Measurements from ENCODE around the gene VAX1.
A peak's percentile ranks its signal among the peaks of the same experiment; 100 is the strongest.
"Not testable (repeated sequence)": the region's sequence is repeated elsewhere in the genome, so short reads cannot be mapped to it uniquely, and the experiment has no call there.

VAX1 gene, protein sequence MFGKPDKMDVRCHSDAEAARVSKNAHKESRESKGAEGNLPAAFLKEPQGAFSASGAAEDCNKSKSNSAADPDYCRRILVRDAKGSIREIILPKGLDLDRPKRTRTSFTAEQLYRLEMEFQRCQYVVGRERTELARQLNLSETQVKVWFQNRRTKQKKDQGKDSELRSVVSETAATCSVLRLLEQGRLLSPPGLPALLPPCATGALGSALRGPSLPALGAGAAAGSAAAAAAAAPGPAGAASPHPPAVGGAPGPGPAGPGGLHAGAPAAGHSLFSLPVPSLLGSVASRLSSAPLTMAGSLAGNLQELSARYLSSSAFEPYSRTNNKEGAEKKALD

DNA sequence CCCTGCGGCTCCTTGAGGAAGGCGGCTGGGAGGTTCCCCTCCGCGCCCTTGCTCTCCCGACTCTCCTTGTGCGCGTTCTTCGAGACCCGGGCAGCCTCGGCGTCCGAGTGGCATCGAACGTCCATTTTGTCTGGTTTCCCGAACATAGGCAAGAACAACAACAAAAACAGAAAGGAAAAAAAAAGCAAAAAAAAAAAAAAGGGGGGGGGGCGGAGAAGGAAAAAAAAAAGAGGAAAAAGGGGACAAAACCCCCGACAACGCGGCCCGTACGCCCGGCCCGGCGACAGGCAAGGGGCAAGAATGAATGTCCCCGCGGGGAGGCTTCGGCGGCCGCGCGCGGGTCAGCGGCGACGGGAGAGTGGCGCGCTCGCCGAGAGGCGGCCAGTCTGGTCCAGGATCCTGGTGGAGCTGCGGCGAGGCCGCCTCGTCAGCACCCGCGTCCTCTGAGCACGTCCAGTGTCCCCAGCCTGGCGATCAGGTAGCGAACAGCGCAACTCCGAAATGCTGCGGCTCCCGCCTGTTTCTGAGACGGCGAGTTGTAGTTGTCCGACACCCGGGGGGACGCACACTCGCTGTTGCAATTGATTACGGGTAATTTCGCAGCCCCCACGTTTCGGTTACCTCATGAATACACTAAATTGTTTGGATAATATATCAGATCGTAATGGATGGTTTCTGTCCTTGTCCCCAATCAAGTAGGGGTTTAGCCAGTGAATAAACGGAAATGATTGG lies at the start of gene VAX1:
Gene VAX1, minus strand, starts transcription at position 360 of the 732 bp plus-strand sequence. Its CDS starts 214 bp downstream, at position 146.
- no peak for DNase-seq

DNA sequence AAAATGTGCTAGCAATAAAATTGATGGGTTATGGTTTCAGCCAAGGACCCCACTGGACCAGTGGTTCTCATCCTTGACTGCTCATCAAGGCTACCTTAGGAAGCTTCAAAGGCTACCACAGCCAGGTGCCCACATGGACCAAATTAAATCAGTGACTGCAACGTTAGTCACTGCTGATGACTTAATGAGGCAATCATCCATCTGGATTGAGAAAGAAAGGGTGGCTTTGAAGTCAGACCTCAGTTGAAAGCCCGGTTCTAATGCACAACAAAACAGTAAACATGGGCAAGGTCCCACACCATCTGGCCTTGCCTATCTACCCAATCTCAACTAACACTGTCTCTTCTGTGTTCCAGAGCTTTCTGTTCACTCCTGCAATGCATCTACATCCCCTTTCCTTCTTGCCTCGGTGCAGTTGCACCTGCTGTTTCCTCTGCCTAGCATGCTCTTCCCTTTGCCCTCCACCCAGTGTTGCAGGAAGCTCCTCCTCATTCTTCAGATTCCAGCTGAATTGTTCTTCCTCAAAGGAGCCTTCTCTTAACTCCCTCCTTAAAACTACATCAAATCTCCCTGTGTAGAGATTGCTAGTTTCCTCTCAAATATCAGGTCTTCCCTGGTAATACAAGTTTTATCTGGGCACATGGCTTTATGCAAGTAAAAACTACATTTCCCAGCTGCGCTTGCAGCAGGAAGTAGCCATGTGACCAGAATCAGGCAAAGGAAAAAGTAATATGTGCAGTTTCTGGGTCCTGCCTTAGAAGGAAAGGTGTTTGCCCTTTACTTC lies 49.0 kb upstream of the VAX1 start:
- no peak for DNase-seq

DNA sequence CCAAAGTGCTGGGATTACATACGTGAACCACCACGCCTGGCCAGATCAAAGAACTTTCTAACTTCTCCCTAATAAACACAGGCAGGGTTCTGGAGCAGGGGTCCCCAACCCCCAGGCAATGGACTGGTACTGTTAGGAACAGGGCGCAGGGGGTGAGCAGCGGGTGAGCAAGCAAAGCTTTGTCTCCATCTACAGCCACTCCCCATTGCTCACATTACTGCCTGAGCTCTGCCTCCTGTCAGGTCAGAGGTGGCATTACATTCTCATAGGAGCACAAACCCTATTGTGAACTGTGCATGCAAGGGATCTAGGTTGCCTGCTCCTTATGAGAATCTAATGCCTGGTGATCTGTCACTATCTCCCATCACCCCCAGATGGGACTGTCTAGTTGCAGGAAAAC lies 47.7 kb upstream of the VAX1 start:
- DNase-seq = not testable (repeated sequence)

DNA sequence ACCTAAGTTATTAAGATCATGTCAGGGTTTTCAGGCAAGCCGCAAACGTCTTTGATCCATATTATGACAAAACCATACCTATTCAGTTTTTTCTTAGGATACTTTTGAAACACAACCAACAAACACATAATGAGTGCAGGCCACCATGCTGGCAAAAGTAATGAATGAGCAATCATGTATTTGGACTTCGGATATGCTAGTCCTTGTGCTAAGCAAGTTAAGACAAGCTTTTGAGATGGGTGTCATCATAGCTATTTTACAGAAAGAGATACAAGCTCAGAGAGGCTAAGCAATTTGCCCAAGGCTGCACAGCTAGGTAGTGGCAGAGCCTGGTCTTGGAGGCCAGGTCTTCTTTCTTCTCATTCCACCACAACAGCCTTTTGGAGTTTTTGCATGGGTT lies 46.8 kb upstream of the VAX1 start:
- DNase-seq = no peak

DNA sequence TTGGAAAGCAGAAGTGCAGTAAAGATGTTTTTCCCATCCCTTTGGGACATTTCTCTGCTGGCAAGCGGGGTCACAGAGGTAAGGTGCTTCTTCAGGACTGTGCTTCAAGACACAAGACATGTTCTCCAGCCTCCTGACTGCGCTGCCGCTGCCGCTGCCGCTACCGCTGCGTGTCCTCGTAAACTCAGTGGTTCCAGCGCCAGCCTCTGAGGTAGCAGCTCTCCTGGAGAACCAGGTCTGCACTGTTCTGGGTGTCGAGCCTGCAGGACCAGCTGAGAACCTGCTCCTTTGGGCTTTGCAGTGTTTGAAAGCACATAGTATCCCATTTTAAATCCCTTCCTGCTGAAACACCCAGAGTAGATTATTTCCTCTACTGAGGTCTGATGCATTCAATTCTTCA lies 46.2 kb upstream of the VAX1 start:
- DNase-seq = no peak

DNA sequence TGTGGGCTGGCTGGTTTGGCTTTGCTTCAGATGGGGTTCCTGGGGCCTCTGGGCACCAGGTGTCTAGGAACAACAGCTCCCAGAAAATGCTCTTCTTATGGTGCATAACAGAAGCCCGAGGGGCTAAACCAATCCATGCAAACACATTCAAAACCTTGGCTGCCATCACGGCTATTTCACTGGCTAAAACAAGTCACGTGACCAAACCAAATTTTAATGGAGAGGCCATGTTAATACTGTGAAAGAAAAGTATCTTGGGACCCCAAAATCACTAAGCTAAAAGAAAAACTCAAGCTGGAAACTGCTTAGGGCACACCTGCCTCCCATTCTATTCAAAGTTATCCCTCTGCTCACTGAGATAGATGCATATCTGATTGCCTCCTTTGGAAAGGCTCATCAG lies 40.1 kb upstream of the VAX1 start:
- no peak for DNase-seq

DNA sequence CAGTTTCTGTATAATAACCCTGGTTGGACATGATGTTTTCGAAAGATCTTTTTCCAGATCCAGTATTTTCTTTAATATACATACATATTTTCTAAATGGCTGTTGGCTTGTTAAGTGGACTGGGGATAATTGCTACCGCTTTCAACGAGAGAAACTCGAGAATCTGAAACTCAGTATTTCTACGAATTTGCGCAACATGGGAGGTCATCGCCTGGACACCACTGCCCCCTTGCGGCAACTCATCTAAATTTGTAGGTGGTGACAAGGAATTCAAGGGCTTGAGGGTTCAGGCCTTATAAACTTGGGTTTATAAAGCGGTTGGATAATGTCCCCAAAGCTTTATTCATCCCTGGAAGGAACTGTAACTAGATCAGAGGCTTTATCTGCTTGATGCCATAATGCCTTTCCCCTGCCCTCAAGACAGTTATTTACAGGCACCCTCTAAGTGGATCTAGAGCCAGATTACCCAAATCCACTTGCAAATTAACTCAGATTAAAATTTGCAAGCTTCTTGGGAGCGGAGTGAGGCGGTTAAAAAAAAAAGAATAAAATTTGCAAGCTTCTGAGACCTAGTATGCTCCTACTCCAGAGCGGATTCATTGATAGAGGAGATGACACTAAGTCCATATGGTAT lies 37.9 kb upstream of the VAX1 start:
- peak; percentile 73 for DNase-seq

DNA sequence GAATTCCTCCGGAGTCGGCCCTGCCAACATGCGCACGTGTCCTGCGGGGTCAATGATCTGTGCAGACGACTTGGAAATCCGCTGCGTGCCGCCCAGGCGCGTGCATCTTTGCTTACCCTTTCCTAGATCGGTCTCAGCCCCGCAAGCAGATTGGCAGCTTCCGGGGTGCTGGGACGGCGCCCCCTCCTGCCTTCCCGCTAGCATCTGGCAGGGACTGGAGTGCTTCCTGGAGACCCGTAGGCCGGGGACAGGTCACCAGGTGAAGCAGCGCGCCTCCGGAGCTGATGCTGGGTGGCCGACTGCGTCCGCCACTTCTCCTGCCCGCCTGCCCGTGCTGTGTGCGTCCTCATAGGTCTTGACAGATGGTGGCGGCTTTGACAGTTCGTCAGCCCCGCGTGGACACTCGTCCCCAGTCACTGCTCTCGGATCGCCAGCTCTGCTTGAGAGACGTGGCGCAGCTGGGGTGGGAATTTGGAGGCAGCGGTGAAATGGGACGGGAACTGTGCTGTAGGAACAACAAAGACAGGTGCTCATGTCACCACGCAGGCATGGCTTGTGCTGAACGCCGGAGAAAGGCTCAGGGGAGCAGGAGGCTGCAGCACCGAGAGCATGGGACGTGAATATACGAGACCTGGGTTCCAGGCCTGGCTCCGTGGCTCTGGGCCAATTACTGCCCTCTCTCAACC lies 37.3 kb upstream of the VAX1 start:
- no peak for DNase-seq

DNA sequence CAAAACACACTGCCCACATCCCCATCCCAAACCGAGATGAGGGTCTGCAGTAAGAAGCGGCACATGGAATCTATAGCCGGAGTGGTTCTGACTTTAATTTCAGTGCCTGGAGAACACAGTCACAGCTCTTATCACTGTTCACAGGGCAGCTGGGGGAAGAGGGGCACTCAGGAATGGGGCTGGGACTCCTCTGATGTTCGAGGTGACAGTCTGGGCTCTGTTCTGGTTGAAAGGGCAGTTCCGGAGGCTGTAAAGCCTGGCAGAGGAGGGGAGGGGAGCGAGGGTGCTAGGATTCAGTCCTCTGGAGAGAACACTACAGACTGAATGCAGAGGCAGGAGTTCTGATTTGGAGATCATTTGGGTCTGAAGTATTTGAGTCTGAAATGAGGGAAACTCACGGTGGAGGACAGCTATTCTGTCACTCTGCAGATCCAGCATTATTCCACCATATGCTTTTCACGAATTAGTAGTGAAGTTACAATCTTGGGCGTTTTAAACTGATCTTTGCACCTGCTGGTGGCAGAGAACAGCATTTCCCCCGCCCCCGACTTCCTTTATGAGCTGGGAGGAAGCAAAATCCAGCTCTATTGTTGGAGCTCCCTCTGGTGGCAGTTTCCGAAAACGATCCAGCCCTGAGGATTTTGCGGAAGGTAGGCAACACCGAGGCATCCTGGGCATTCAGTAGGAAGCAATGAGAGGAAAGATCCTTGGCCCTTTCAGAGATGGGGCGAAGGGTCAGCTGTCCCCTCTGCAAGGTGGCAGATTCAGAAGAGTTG lies 36.6 kb upstream of the VAX1 start:
- DNase-seq = peak; percentile 86

DNA sequence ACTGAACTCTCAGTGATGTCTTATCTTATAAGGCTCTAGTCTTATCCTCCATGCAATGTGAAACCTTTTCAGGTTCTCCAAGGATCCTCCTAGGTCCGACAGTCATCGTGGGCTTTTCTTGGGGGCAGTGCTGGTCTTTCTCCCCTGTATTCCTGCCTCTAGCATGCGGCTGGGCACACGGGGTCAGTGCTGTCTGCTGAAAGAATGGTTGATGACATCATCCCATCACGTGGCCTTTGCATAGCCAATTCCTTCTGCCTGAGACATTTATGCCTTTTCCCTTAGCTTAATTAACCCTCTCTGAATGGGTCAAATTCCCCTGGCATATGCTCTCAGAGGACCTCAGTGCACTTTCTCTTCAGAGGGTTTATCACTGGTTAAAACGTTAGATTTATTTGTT lies 32.2 kb upstream of the VAX1 start:
- DNase-seq = no peak

DNA sequence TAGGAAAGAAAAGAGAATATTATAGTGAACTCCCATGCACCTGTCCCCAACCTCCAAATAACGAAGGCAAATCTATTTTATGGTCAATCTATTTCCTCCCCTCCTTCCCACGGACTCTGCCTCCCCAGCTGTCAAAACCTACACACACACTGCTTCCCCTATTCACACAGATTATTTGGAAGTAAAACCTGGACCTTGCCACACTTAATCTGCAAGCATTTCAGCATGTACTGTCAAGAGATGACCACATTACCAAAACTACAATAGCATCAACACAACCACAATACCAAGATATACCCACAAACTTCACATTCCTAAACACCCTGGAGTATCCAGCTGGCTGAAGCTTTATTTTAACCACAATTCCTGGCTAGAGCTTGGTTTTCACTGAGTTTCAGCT lies 31.4 kb upstream of the VAX1 start:
- no peak for DNase-seq

DNA sequence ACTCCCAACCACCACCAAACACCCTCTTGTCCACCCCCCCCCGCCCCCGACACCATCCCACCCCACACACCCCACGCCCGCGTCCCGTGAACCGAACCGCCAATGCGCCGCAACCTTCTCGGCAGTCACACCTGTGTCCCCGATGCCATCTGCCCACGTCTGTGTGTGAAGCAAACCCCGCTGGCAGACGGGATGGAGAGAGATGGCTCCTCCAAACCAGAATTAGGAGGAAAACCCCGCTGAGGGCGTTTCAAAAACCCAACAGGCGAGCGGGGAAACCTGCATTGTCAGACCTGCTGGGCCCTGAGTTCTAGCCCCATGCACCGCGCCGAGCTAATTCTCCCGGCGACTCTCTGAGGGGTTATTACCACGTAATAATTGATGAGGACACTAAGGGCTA lies 30.7 kb upstream of the VAX1 start:
- no peak for DNase-seq

DNA sequence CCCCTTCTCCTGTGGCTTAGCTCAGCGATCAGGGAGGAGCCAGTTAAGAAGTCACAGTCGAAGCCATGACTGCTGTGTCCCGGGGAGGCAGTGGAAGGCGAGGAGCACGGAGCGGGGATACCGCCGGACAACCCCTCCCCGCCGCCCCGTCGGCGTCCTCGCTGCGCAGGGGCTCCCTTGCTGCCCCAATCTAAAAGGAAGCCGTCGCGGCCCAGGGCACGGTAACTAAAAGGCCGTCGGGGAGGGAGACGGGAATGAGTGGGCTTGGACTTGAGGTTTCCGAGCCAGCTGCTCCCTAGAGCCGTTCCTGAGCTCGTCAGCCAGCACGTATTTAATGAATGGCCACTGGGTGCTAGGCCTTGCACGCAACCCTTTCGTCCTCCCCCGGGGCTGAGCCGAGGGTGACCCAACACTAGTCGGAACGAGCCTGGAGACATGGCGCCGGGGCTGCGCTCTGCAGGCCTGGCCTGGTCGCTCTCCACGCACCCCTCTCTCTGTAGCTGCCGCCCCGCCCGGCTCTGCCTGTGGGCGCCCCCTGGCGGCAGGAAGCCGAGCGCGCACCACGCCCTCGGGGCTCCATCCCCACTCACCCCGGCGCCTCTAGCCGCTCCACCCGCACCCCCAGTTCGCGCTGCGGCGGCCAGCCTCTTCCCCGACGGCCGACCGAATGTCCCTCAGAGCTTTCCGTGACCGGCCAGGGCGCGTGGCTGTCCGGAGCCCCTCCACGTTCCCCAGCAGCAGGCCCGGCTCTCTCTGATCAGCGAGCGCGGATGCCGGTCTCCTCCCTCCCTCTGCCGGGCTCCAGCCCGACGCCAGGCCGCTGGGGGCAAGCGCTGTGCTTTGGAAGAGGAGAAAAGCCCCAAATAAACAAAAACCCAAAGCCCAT lies 30.0 kb upstream of the VAX1 start:
- peak; percentile 60 for DNase-seq

DNA sequence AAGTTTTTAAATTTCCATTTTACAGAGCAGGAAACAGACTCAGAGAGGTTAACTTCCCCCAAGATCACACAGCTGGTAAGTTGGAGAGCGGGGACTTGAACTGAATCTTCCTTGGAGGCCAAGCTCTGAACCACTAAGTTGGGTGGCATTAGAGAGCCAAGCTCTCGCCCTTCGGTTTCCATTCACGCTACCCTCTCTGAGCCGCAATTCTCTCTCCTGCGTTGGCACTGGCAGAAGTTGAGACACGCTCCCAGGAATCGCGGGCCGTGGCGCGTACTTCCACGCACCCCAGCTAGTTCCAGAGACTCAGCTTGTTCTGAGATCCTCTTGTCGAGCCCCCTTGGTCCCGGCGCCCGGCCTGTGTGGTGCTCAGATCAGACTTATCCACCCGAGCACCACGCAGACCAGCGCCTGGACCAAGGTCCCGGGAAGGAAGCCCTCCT lies 29.3 kb upstream of the VAX1 start:
- DNase-seq = no peak

DNA sequence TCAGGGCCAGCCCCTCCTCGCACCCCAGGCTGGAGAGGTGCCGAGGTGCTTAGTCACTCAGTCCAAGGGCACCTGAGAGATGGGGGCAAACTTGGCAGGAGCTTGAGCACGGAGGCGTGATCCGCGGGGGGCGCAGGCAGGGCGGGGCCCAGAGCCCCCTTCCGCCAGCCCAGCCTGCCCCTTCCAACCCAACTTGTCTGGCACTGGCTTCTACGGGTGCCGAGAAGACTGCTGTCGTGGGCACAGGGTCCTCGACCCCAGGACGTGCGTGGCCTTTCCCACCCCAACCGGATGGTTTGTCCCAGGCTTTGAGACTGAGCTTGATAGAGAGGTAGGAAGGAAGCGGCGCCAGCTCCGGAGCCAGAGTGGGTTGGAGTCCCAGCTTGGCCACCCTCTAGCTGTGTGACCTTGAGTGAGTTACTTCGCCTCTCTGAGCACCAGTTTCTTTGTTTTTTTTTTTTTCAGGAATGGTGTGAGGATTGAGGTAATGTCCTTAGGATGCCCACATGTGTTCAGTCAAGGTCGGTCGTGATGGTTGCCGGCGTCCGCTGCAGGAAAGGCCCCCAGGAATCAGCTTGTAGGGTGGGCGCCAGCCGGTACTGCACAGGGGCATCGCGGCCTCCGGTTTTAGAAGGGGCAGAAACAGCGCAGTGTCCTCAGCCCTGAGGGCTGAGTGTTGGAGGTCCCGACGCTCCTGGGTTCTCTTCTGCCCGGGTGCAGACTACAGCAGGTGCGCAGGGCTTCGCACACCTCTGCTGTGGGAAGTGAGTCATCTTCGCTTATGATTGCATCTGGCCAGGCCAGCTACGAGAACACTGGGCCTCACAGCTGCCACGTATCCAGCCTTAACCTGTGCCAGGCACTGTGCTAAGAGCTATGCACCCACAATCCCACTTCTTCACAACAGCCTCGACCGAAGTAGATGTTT lies 28.6 kb upstream of the VAX1 start:
- DNase-seq = no peak

DNA sequence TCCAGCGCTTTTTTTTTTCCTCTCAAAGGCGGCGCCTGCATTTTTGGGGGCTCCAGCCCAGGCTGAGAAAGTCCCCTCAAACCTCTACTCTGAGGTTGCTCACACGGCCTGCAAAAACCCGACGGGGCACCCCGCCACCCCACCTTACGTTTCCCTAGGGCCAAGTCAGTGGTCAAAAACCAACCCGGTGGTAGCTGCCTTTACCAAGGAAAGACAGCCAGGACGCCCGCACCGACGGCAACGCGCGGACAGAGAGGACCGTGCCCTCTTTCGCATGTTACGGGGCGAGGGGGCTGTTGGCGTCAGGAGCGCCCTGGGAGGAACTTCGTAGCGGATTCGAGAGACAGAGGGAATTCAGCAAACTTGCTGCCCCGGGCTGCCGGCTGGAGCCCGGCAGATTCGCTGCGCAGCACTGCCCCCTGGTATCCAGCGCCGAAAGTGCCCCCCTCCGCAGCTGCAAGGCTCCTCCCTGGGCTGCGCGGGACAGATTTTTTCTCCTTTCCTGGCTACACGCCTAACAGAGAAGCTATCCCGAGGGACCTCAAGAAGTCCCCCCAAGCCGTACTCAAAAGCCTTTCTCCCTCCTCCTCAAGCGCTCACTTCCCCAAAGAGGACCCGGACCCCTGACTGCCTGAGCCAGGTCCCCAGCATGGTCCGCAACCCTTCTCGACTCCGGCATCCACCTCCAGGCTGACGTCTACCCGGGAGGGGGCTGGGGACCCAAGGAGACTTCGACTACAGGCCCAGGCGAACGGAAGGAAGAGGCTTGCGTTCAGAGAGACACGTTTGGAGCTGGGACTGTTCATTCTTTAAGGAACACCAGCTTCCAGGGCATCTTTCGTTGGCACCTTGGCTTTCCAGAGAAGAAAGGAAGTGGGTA lies 27.7 kb upstream of the VAX1 start:
- no peak for DNase-seq

DNA sequence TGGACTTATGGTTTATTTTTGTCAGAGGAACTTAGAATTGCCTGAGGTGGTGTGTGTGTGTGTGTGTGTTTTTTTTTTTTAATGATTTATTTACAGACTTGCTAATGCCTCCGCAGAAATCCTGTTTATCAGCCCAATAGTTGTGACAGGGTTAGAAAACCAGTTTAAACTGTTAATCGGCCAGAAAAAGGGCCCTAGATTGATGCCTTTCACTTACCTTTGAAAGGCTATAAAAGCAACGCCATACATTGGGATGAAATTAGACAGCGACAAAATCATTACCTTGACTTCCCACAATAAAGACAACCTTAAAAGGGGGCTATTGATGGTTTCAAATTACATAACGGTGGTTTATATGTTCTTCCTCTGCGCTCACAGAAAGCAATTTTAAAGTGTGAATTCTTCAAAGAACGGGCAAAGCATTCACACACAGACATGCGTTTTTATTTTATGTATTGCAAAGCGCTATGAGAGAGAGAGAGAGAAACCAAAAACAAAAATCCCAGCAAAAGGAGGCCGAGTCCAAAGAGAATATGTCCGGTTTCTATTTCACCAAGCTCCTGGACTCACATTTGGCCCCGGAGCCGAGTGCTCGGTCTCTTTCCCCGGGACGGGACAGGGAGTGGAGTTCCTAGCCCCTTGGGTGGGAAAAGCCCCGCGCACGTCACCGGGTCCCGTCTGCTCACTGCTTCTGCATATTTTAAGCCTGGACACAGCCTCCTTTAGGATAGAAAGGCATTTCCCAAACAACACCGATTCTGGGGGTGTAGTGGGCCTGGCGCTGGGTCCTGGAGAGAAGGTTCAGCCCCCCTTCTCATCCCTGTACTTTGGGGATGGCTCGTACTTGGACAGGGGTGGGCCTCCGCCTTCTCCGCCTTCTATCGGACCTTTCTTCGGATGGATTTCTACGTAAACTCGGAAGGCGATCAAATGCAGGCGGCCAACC lies 26.8 kb upstream of the VAX1 start:
- DNase-seq = no peak
